Keratinocyte (primary cell): ENCODE data around the gene RBM39. TPM values are rescaled to one million over a fixed set of nuclear protein-coding genes. Genes with fewer than 3 reads are reported as not detected.

ENCODE experiments used
- DNase-seq: peaks from one replicate; pipeline ENCODE4 v3.0.0-alpha.2; 2011; ENCODE audit warnings: low read depth, missing footprints, low spot score
- FAIRE-seq: peaks from 2 replicates; lab custom pipeline; 2011; peaks lifted over from hg19 to GRCh38; lab: Jason Lieb, UNC
- H2AFZ ChIP-seq: 2 replicates; pipeline ENCODE4 v1.6.0; 2012; ENCODE audit warnings: low read length, control low read depth, inconsistent platforms; ENCODE audit not compliant: control insufficient read depth
- H3K27ac ChIP-seq: 2 replicates; pipeline ENCODE4 v1.5.1; 2011; ENCODE audit warnings: low read length; ENCODE audit not compliant: control insufficient read depth, insufficient read depth
- H3K27me3 ChIP-seq: 3 replicates; pipeline ENCODE4 v1.6.0; 2011; ENCODE audit warnings: low read length; ENCODE audit not compliant: control insufficient read depth, insufficient read depth; ENCODE audit errors: extremely low read depth
- H3K36me3 ChIP-seq, 2 experiments: 2 replicates in 1 of 2; 3 replicates in 1 of 2; pipeline ENCODE4 v1.5.1; 2011; ENCODE audit warnings: low read length in 2 of 2, mild to moderate bottlenecking in 1 of 2; ENCODE audit not compliant: control insufficient read depth in 2 of 2, insufficient read depth in 2 of 2; ENCODE audit errors: extremely low read depth in 1 of 2
- H3K4me1 ChIP-seq: 3 replicates; pipeline ENCODE4 v1.5.1; 2011; ENCODE audit warnings: low read length; ENCODE audit not compliant: control insufficient read depth, insufficient read depth; ENCODE audit errors: extremely low read depth
- H3K4me2 ChIP-seq: 3 replicates; pipeline ENCODE4 v1.6.0; 2011; ENCODE audit warnings: low read depth, low read length; ENCODE audit not compliant: control insufficient read depth, insufficient read depth; ENCODE audit errors: extremely low read depth
- H3K4me3 ChIP-seq, 3 experiments: fragments of 200-600 bp in 1 of 3; sonication (generic) in 1 of 3; 2 replicates in 2 of 3; 3 replicates in 1 of 3; pipeline ENCODE4 v1.5.1; 2011 to 2016; ENCODE audit warnings: low read length in 3 of 3, mild to moderate bottlenecking in 3 of 3, control low read depth in 2 of 3, inconsistent platforms in 1 of 3, low read depth in 1 of 3, mixed read lengths in 1 of 3, mixed run types in 1 of 3, moderate library complexity in 1 of 3; ENCODE audit not compliant: control insufficient read depth in 2 of 3, insufficient read depth in 2 of 3; ENCODE audit errors: extremely low read depth in 1 of 3
- H3K79me2 ChIP-seq: 2 replicates; pipeline ENCODE4 v1.6.0; 2012; ENCODE audit warnings: low read length; ENCODE audit not compliant: control insufficient read depth, insufficient read depth
- H3K9ac ChIP-seq: 3 replicates; pipeline ENCODE4 v1.6.0; 2011; ENCODE audit warnings: low read length; ENCODE audit not compliant: control insufficient read depth, insufficient read depth; ENCODE audit errors: extremely low read depth
- H3K9me1 ChIP-seq: 3 replicates; pipeline ENCODE4 v1.6.0; 2011; ENCODE audit warnings: low read length; ENCODE audit not compliant: control insufficient read depth, insufficient read depth; ENCODE audit errors: extremely low read depth
- H3K9me3 ChIP-seq: 2 replicates; pipeline ENCODE4 v1.5.1; 2012; ENCODE audit warnings: low read depth, low read length; ENCODE audit not compliant: control insufficient read depth
- H4K20me1 ChIP-seq: 3 replicates; pipeline ENCODE4 v1.6.0; 2011; ENCODE audit warnings: low read length; ENCODE audit not compliant: control insufficient read depth, insufficient read depth; ENCODE audit errors: extremely low read depth
- CTCF ChIP-seq, 3 experiments: IDR thresholded peaks in 1 of 3; conservative IDR thresholded peaks in 1 of 3; optimal IDR thresholded peaks in 1 of 3; 2 replicates in 2 of 3; 3 replicates in 1 of 3; pipeline versions ENCODE3 to v1.5.1; 2011; ENCODE audit warnings: low read length in 3 of 3, mild to moderate bottlenecking in 3 of 3, moderate library complexity in 2 of 3, control low read depth in 1 of 3, inconsistent platforms in 1 of 3; ENCODE audit not compliant: insufficient read depth in 2 of 3; ENCODE audit errors: extremely low read depth in 1 of 3
- EZH2 ChIP-seq: IDR thresholded peaks from one replicate; pipeline ENCODE4 v1.6.1; 2012; ENCODE audit warnings: inconsistent platforms, mild to moderate bottlenecking, low read length, moderate library complexity
- dilution Hi-C: fragments of 300-500 bp; cut with MboI; formaldehyde crosslinking; loops from one replicate; pipeline ENCODE4 v1.7.0; 2020; ENCODE audit warnings: low sequenced_read_pairs; ENCODE audit not compliant: extremely low pct_ligation_motif_present
- polyA plus RNA-seq, 5 experiments: library from polyadenylated mRNA; depleted of rRNA in 3 of 5; stranded (reverse) in 3 of 5; stranded (forward) in 1 of 5; unstranded in 1 of 5; fragments of >200 nt; gene quantifications; 1 replicate in 1 of 5; 2 replicates in 3 of 5; 3 replicates in 1 of 5; pipeline versions ENCODE4 v1.2.1 to v1.2.3, GENCODE V29; 2011 to 2012; ENCODE audit warnings: missing spikeins in 2 of 5, low read depth in 1 of 5, low replicate concordance in 1 of 5

The RBM39 gene
- polyA plus RNA-seq, 1 donor (not counting 4 experiments of a cell fraction or from before 2014, with no cell fraction given): 146 TPM

DNA sequence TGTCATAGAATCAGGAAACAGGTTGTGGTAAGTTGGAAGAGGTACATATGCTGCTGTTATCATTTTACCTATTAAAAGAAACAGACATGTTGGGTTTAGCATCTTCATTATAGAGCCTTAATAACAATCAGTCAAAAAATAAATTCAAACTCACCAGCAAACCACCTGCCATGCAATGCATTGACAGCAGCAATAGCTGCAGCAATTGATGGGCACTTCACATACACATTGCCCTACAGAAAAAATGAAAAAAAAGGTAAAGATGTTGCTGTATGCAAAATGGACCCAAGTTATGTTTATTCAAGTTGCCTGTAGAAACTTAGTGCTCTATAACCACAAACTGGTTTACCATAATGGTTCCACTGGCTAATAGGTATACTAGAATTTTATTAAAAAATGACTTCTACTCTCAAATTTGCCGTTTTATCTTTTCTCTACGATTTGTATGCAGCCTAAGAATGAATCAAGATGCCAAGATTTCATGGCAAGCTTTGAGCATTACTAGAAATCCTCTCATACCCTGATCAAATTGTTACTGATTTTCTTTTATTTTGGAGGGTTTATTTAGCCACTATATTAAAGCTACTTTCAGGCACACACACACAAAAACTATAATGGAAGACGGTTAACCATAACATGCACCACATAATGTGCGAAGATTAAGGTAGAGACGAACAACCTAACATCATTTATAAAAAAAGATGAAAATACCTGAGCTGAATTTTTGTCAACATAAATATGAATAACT is 37.4 kb downstream of the RBM39 start:
- no peak for DNase-seq
- Histone ChIP-seq H3K36me3 (peaks cover 23 to 31% of the 10 kb centered on the region in 2 experiments), H3K27ac (no peak overlapping the region), H3K9me3 (no peaks in the 10 kb centered on the region), H3K9ac (no peak overlapping the region), H3K27me3 (no peaks in the 10 kb centered on the region), H4K20me1 (peaks cover 11% of the 10 kb centered on the region), H3K9me1 (no peaks in the 10 kb centered on the region), H2AFZ (no peak overlapping the region), H3K4me3 (no peak overlapping the region), H3K79me2 (peaks cover 23% of the 10 kb centered on the region), H3K4me1 (peaks cover 8% of the 10 kb centered on the region), H3K4me2 (no peak overlapping the region)
- no peak for FAIRE-seq
- dilution Hi-C loops: no loop called here
- TF ChIP-seq EZH2 (no peak), CTCF (optimal IDR thresholded peaks at IDR 0.05 in 1 of 3, IDR thresholded peaks at IDR 0.05 in 1 of 3, conservative IDR thresholded peaks at IDR 0.05 in 1 of 3; ENCODE audit: extremely low read depth in 1 of 3, insufficient read depth in 2 of 3, low read length in 3 of 3) (no peak)

GRCh38 chr20:35702824-35703695 is 39.0 kb downstream of the RBM39 start:
- Histone ChIP-seq H3K9me1 (no peaks in the 10 kb centered on the region), H3K4me2 (no peak overlapping the region), H3K27me3 (no peaks in the 10 kb centered on the region), H4K20me1 (peaks cover 11% of the 10 kb centered on the region), H3K4me3 (no peak overlapping the region), H3K79me2 (peaks cover 26% of the 10 kb centered on the region), H3K27ac (no peak overlapping the region), H3K36me3 (peaks cover 18 to 19% of the 10 kb centered on the region in 2 experiments), H3K9me3 (no peaks in the 10 kb centered on the region), H3K4me1 (peaks cover 14% of the 10 kb centered on the region), H3K9ac (no peak overlapping the region), H2AFZ (no peak overlapping the region)
- DNase-seq: no peak
- no peak for TF ChIP-seq EZH2
- dilution Hi-C loops: no loop called here
- FAIRE-seq: no peak
